Ovary (tissue), 9 donors: ENCODE data around the gene SUSD5. TPM values are rescaled to one million over a fixed set of nuclear protein-coding genes. Genes with fewer than 3 reads are reported as not detected.
"Not testable (repeated sequence)": the region's sequence is repeated elsewhere in the genome, so short reads cannot be mapped to it uniquely, and the experiment has no call there.

Source experiments
- DNase-seq, 5 donors: peaks; one replicate each; pipeline ENCODE4 v3.0.0-alpha.2; 2019 to 2020
- H3K27ac ChIP-seq, 2 donors: fragments of 200-600 bp; one replicate each; pipeline versions ENCODE4 v1.5.1 to v1.8.0; 2019 to 2022
- H3K27me3 ChIP-seq: fragments of 200-600 bp; one replicate; pipeline ENCODE4 v1.8.0; 2022
- H3K36me3 ChIP-seq: fragments of 200-600 bp; sonication (generic); one replicate; pipeline ENCODE4 v1.5.1; 2019
- H3K4me1 ChIP-seq: one replicate; pipeline ENCODE4 v1.8.1; 2013; ENCODE audit warnings: mild to moderate bottlenecking, moderate library complexity; ENCODE audit not compliant: insufficient read depth
- H3K4me3 ChIP-seq: fragments of 200-600 bp; sonication (generic); one replicate; pipeline ENCODE4 v1.5.1; 2017
- H3K9me3 ChIP-seq, 2 donors: fragments of 200-600 bp in 1 of 2; sonication (generic) in 1 of 2; one replicate each; pipeline versions ENCODE4 v1.5.1 to v1.8.1; 2013 to 2019; ENCODE audit warnings: mild to moderate bottlenecking in 1 of 2, moderate library complexity in 1 of 2
- CTCF ChIP-seq, 3 donors: fragments of 450-650 bp in 2 of 3; fragments of 200-600 bp in 1 of 3; IDR thresholded peaks; one replicate each; pipeline versions ENCODE4 v1.5.1 to v1.8.0; 2016 to 2022; ENCODE audit warnings: antibody characterized with exemption in 3 of 3, mild to moderate bottlenecking in 1 of 3
- EP300 ChIP-seq: sonication (generic); formaldehyde crosslinking; IDR thresholded peaks from one replicate; pipeline ENCODE4 v1.6.1; 2017; ENCODE audit warnings: antibody characterized with exemption
- POLR2A ChIP-seq: fragments of 450-650 bp; IDR thresholded peaks from one replicate; pipeline ENCODE4 v1.6.1; 2017; ENCODE audit warnings: antibody characterized with exemption, mild to moderate bottlenecking, moderate library complexity
- WGBS, 3 donors: extraction: QIAGEN DNeasy Blood & Tissue Kit in 1 of 3; methylation state at CpG; one replicate each; pipeline versions ENCODE4 v1.1.5 to v1.1.7; 2013 to 2017; 5-methylcytosine and 5-hydroxymethylcytosine counted together
- intact Hi-C, 4 donors: fragments of 100-400 bp; cut with DNase I; formaldehyde crosslinking; loops; one replicate each; pipeline versions ENCODE4 v1.11.0 to v1.15.1; 2022 to 2023
- polyA plus RNA-seq, 2 donors: library from polyadenylated mRNA; stranded (reverse); fragments of 200-250 nt in 1 of 2; fragments of 350-450 nt in 1 of 2; fragmentation: Illumina TruSeq in 1 of 2; extraction: RNeasy Lipid Tissue Mini Kit (QIAGEN cat#74804) in 1 of 2; gene quantifications; one replicate each; pipeline ENCODE4 v1.2.3, GENCODE V29; 2013 to 2014
- total RNA-seq, 7 donors: library from RNA; depleted of rRNA in 2 of 7; stranded (reverse); fragments of >200 nt in 2 of 7; fragmentation: NEBNext Ultra II Directional in 3 of 7; extraction: Animal tissue kit (Norgen Biotek cat#: 25700) in 3 of 7; gene quantifications; one replicate each; pipeline versions ENCODE4 v1.1.0 to v1.2.4, GENCODE V29; 2016 to 2023
- donor health status: DM: no; HTN: no; CAD: no; lungs with moderate emphysema.
- donor health status: DM: no; HTN: no; CAD: no.
- donor health status: Bipolar disorder and iron deficiency.
- donor health status: DM: yes; HTN: yes; CAD: no.
- donor health status: DM: no; HTN: no; CAD: no.
- donor health status: DM: yes; HTN: yes; CAD: no.

SUSD5 gene
- total and polyA plus RNA-seq, 9 donors, result 0.24 to 16.0 (median 2.7) TPM

- Histone ChIP-seq H3K4me1 (no peaks in the 10 kb centered on the region), H3K27ac (no peak overlapping the region), H3K4me3 (no peak overlapping the region), H3K27me3 (no peaks in the 10 kb centered on the region), H3K36me3 (no peaks in the 10 kb centered on the region), H3K9me3 (no peaks in the 10 kb centered on the region)
- 89 to 94% (median 90%) methylated on average over 3 of the region's 3 CpGs for WGBS, 3 donors
- no peak for DNase-seq
- intact Hi-C loops, result no loop called here
- TF ChIP-seq POLR2A, result no peak
Observed at GRCh38 chr3:33201195-33201594, 17.4 kb downstream of the SUSD5 start.

- intact Hi-C loops, result no loop called here
- Histone ChIP-seq H3K4me3 (no peak overlapping the region), H3K9me3 (no peaks in the 10 kb centered on the region), H3K4me1 (no peaks in the 10 kb centered on the region), H3K27me3 (no peaks in the 10 kb centered on the region), H3K27ac (no peak overlapping the region), H3K36me3 (no peaks in the 10 kb centered on the region)
- no peak for DNase-seq
- no peak for TF ChIP-seq EP300
- WGBS, 3 donors, result 48 to 65% (median 49%) methylated on average over 3 of the region's 3 CpGs
Observed at GRCh38 chr3:33196538-33196937, 22.1 kb downstream of the SUSD5 start.

GRCh38 chr3:33194303-33194702 is 24.3 kb downstream of the SUSD5 start:
- H3K27ac ChIP-seq, result no peak overlapping the region
- no peaks in the 10 kb centered on the region for H3K27me3 ChIP-seq
- DNase-seq, result no peak
- no peak for TF ChIP-seq POLR2A
- WGBS, 3 donors, result 87 to 95% (median 91%) methylated on average over 1 of the region's 1 CpG
- H3K4me1 ChIP-seq, result no peaks in the 10 kb centered on the region
- H3K9me3 ChIP-seq, result no peaks in the 10 kb centered on the region
- intact Hi-C loops, result no loop called here
- no peak overlapping the region for H3K4me3 ChIP-seq
- no peaks in the 10 kb centered on the region for H3K36me3 ChIP-seq

- H3K4me1 ChIP-seq, result no peaks in the 10 kb centered on the region
Observed at GRCh38 chr3:33187368-33187634, 31.3 kb downstream of the SUSD5 start.

GRCh38 chr3:33186524-33187367 is 31.9 kb downstream of the SUSD5 start:
- Histone ChIP-seq H3K9me3 (no peaks in the 10 kb centered on the region), H3K4me3 (no peak overlapping the region), H3K36me3 (no peaks in the 10 kb centered on the region), H3K27ac (no peak overlapping the region), H3K4me1 (no peaks in the 10 kb centered on the region), H3K27me3 (no peaks in the 10 kb centered on the region)
- WGBS, 3 donors, result 92 to 95% (median 94%) methylated on average over 13 of the region's 13 CpGs
- DNase-seq, result no peak
- intact Hi-C loops, result no loop called here
- no peak for TF ChIP-seq POLR2A
- no peak for TF ChIP-seq EP300
- TF ChIP-seq CTCF (IDR thresholded peaks at IDR 0.05), result no peak

More at GRCh38 chr3:33187368-33187634, 31.3 kb downstream of the SUSD5 start:
- no peak overlapping the region for H3K27ac ChIP-seq
- no peak for DNase-seq
- H3K4me3 ChIP-seq, result no peak overlapping the region
- H3K27me3 ChIP-seq, result no peaks in the 10 kb centered on the region
- 87 to 94% (median 92%) methylated on average over 3 of the region's 3 CpGs for WGBS, 3 donors
- TF ChIP-seq CTCF (IDR thresholded peaks at IDR 0.05) (no peak), POLR2A (no peak), EP300 (no peak)
- H3K9me3 ChIP-seq, result no peaks in the 10 kb centered on the region
- intact Hi-C loops, result no loop called here
- no peaks in the 10 kb centered on the region for H3K36me3 ChIP-seq

GRCh38 chr3:33184863-33185262 is 33.7 kb downstream of the SUSD5 start:
- Histone ChIP-seq H3K4me1 (no peaks in the 10 kb centered on the region), H3K36me3 (no peaks in the 10 kb centered on the region), H3K27ac (no peak overlapping the region), H3K4me3 (no peak overlapping the region), H3K9me3 (no peaks in the 10 kb centered on the region), H3K27me3 (no peaks in the 10 kb centered on the region)
- 77 to 89% (median 79%) methylated on average over 2 of the region's 2 CpGs for WGBS, 3 donors
- TF ChIP-seq POLR2A, result no peak
- no peak for TF ChIP-seq CTCF (IDR thresholded peaks at IDR 0.05)
- no peak for TF ChIP-seq EP300
- intact Hi-C loops, result no loop called here
- no peak for DNase-seq

GRCh38 chr3:33181641-33182040 is 37.0 kb downstream of the SUSD5 start:
- H3K36me3 ChIP-seq, H3K27ac ChIP-seq, H3K9me3 ChIP-seq, DNase-seq, intact Hi-C loops, H3K4me1 ChIP-seq, H3K27me3 ChIP-seq, H3K4me3 ChIP-seq: not testable (repeated sequence)
- WGBS, 3 donors, result 88 to 100% (median 91%) methylated on average over 1 of the region's 1 CpG
